SK-N-MC (cell line): ENCODE measurements around the gene BANP.

Experiments used
- EZH2 ChIP-seq: fragments of 200-600 bp; sonication (generic); IDR thresholded peaks from one replicate; pipeline ENCODE4 v1.6.1; 2017; ENCODE audit warnings: antibody characterized with exemption
- POLR2AphosphoS5 ChIP-seq: IDR thresholded peaks from 2 replicates; pipeline ENCODE4 v1.6.1; 2012; ENCODE audit warnings: mild to moderate bottlenecking, low read depth, low read length, borderline replicate concordance

DNA sequence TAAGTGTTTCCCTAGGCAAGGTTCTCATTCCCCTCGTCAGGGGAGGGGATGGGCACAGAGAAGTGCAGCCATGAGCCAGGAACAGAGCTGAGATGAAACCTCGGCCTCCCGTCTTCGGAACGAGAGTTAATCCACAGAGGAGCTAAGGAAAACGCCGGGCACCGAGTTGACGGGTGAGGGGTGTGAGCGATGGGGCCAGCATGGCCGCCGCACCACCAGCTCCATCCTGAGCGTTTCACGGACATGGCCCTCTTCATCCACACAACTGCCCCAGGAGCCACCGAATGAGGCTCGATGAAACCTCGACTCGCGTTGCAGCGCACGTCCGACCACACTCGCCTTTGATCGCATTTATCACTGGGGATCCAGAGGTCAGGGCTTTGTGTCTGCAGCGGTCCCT lies 36.4 kb upstream of the BANP start:
- no peak for TF ChIP-seq POLR2AphosphoS5
- TF ChIP-seq EZH2 = no peak
